GM10266 (cell line): ENCODE results near the gene ALDH7A1.

Experiments used
- DNase-seq: peaks from one replicate; pipeline ENCODE4 v3.0.0; 2012; ENCODE audit errors: extremely low spot score
- CTCF ChIP-seq: IDR thresholded peaks from 2 replicates; pipeline ENCODE4 v1.5.1; 2012; ENCODE audit warnings: mild to moderate bottlenecking, low read depth; ENCODE audit not compliant: control insufficient read depth, insufficient read depth; ENCODE audit errors: missing control alignments

Gene ALDH7A1

GRCh38 chr5:126591549-126591948, 3.5 kb downstream of the ALDH7A1 start:
- no peak for TF ChIP-seq CTCF
- DNase-seq: no peak

GRCh38 chr5:126589536-126590297, 5.3 kb downstream of the ALDH7A1 start:
- TF ChIP-seq CTCF: no peak
- no peak for DNase-seq

GRCh38 chr5:126587551-126588390, 7.2 kb downstream of the ALDH7A1 start:
- DNase-seq: no peak
- TF ChIP-seq CTCF: no peak

- no peak for TF ChIP-seq CTCF
- no peak for DNase-seq
These were observed 11.3 kb downstream of the ALDH7A1 start for GRCh38 chr5:126583761-126584160.

GRCh38 chr5:126579716-126580115, 15.3 kb downstream of the ALDH7A1 start:
- no peak for DNase-seq
- no peak for TF ChIP-seq CTCF

- no peak for TF ChIP-seq CTCF
- no peak for DNase-seq
These were observed 17.6 kb downstream of the ALDH7A1 start for GRCh38 chr5:126577415-126577814.

GRCh38 chr5:126576974-126577373, 18.0 kb downstream of the ALDH7A1 start:
- no peak for TF ChIP-seq CTCF
- no peak for DNase-seq
